ENCODE results near the gene SNX25. TPM values are rescaled to one million over a fixed set of nuclear protein-coding genes. Genes with fewer than 3 reads are reported as not detected.

SNX25 gene
- total RNA-seq, 4 donors from 2014 or later = 12.4 to 92.4 (median 17.8) TPM

DNA sequence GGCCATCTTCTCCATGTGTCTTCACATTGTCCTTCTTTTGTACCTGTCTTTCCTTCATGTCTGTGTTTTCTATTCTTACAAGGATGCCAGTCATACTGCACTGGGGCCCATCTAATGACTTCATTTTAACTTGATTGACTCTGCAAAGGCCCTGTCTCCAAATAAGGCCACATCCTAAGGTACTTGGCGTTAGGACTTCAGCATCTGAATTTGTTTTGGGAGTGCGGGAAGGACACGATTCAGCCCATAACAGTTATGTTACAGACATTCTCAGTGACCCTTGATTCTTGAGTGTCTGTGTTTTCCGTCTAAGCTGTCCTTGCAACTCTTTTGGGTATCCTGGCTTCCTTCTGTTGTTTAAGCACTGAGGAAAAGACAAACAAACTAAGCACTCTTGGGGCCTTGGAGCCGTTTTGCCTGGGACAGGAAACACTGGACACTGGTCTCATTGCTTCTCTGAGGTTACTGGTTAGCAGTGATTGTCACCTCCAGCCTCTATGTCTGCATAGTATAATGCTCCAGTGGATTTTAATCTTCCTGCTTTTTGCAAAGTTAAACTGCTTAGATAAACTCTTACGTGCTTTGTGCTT lies 80.7 kb downstream of the SNX25 start:
- no peak for DNase-seq
- Histone ChIP-seq H3K4me1 (no peaks in the 10 kb centered on the region), H3K9me3 (no peaks in the 10 kb centered on the region), H3K4me3 (no peak overlapping the region), H3K27ac (no peak overlapping the region), H3K36me3 (peaks cover 0 to 27% (median 0%) of the 10 kb centered on the region in 3 donors), H3K27me3 (no peaks in the 10 kb centered on the region)
- no peak for TF ChIP-seq POLR2A (IDR thresholded peaks at IDR 0.05)
- TF ChIP-seq, protein P1, sequence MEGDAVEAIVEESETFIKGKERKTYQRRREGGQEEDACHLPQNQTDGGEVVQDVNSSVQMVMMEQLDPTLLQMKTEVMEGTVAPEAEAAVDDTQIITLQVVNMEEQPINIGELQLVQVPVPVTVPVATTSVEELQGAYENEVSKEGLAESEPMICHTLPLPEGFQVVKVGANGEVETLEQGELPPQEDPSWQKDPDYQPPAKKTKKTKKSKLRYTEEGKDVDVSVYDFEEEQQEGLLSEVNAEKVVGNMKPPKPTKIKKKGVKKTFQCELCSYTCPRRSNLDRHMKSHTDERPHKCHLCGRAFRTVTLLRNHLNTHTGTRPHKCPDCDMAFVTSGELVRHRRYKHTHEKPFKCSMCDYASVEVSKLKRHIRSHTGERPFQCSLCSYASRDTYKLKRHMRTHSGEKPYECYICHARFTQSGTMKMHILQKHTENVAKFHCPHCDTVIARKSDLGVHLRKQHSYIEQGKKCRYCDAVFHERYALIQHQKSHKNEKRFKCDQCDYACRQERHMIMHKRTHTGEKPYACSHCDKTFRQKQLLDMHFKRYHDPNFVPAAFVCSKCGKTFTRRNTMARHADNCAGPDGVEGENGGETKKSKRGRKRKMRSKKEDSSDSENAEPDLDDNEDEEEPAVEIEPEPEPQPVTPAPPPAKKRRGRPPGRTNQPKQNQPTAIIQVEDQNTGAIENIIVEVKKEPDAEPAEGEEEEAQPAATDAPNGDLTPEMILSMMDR (IDR thresholded peaks at IDR 0.05) = no peak

GRCh38 chr4:185290656-185291055 lies 81.3 kb downstream of the SNX25 start:
- Histone ChIP-seq H3K27me3 (no peaks in the 10 kb centered on the region), H3K36me3 (peaks cover 0 to 27% (median 0%) of the 10 kb centered on the region in 3 donors), H3K27ac (no peak overlapping the region), H3K9me3 (no peaks in the 10 kb centered on the region), H3K4me1 (no peaks in the 10 kb centered on the region), H3K4me3 (no peak overlapping the region)
- DNase-seq = no peak
- TF ChIP-seq, protein P1 (IDR thresholded peaks at IDR 0.05) = no peak
- TF ChIP-seq POLR2A (IDR thresholded peaks at IDR 0.05) = no peak

- H3K4me1 ChIP-seq = no peaks in the 10 kb centered on the region
- no peaks in the 10 kb centered on the region for H3K27me3 ChIP-seq
- H3K4me3 ChIP-seq = no peak overlapping the region
- no peak for DNase-seq
- TF ChIP-seq, protein P1 (IDR thresholded peaks at IDR 0.05) = no peak
- no peak for TF ChIP-seq POLR2A (IDR thresholded peaks at IDR 0.05)
- peaks cover 0 to 27% (median 0%) of the 10 kb centered on the region in 3 donors for H3K36me3 ChIP-seq
- H3K9me3 ChIP-seq = no peaks in the 10 kb centered on the region
- no peak overlapping the region for H3K27ac ChIP-seq
These were observed 83.8 kb downstream of the SNX25 start for GRCh38 chr4:185293202-185293601.

DNA sequence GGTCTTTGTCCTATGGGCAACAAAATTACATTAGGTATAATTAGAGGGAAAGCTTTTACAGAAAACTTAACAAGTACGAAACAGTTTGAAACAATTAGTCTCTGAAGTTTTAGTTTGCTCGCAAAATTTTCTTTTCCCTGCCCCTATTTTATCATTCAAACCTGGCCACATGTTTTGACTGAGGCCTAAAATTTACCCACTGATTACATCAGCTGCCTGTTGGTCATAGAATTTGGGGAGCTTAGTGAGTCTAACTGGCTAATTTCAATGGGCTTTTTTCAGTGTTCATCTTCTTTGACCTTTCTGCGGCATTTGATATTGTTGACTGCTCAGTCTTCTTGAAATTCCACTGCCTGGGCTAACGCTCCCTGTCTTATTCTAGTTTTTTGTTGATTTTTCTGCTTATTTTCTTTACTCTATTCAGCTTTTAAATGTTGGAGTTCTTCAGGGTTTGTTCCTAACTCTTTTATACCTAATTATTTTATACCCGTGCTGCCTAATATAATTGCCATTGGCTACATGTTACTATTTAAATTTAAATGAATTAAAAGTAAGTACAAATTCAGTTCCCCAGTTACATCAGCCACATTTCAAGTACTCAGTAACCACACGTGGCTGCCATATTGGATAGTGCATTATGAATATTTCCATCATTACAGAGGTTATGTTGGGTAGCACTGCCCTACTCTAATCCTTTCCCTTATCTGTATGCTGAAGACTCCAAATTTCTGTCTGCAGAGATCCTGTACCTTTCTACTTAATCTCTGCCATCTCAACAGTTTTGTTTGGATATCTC lies 87.5 kb downstream of the SNX25 start:
- H3K27me3 ChIP-seq = no peaks in the 10 kb centered on the region
- H3K27ac ChIP-seq = no peak overlapping the region
- H3K36me3 ChIP-seq = peaks cover 0 to 17% (median 0%) of the 10 kb centered on the region in 3 donors
- H3K9me3 ChIP-seq = no peaks in the 10 kb centered on the region
- no peak for DNase-seq
- no peak overlapping the region for H3K4me3 ChIP-seq
- no peaks in the 10 kb centered on the region for H3K4me1 ChIP-seq
- TF ChIP-seq POLR2A (IDR thresholded peaks at IDR 0.05) = no peak

DNA sequence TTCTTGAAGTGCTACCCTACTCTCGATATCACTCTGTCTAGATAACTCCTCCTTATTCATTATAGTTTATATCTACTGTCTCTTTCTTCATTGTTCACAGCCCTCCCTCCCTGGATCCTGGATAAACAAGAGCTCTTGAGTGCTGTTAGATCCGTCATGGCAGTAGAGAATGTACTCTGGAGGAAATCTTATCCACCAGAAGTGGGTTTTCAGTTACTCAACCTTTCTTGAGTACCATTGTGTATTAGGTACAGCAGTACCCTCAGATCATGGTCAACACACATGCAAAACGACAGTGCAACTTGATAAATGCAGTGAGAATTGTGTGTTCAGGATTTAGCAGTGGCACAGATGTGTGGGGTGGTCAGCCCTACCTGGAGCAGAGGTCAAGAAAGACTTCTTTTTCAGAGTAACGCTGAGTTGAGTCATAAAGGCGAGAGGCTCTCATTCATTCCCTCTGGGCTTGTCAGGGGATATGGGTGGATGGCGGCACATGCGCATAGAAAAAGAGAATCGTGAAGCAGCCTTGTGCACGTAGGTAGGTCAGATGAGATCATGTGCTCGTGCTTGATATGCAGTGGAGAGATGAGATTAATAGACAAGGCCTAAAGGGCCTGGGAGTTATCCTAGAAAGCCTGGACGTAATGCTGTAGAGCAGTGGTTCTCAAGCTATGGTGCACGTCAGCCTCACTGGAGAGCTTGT lies 89.5 kb downstream of the SNX25 start:
- no peak overlapping the region for H3K27ac ChIP-seq
- H3K36me3 ChIP-seq = peaks cover 0 to 4% (median 0%) of the 10 kb centered on the region in 3 donors
- H3K27me3 ChIP-seq = no peaks in the 10 kb centered on the region
- peaks cover 0 to under 1% (median 0%) of the 10 kb centered on the region in 4 donors for H3K4me1 ChIP-seq
- H3K4me3 ChIP-seq = no peak overlapping the region
- no peaks in the 10 kb centered on the region for H3K9me3 ChIP-seq
- TF ChIP-seq, protein P1 (IDR thresholded peaks at IDR 0.05) = no peak
- TF ChIP-seq POLR2A (IDR thresholded peaks at IDR 0.05) = no peak
- no peak for DNase-seq

DNA sequence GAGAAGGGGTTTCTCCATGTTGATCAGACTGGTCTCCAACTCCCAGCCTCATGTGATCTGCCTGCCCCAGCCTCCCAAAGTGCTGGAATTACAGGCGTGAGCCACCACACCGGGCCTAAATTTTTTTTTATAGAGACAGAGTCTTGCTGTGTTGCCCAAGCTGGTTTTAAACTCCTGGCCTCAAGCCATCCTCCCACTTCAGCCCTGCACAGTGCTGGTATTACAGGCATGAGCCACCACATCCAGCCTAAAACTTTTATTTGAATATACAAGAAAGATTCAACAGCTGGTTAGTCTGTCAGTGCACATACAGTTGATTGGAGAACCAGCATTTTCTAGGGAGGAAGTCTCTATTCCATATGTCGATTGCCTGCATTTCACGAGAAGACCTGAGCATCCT lies 95.1 kb downstream of the SNX25 start:
- Histone ChIP-seq H3K27ac (no peak overlapping the region), H3K27me3 (no peaks in the 10 kb centered on the region), H3K4me3 (no peak overlapping the region), H3K4me1 (peaks cover 0 to 12% (median 0%) of the 10 kb centered on the region in 4 donors), H3K36me3 (no peaks in the 10 kb centered on the region), H3K9me3 (no peaks in the 10 kb centered on the region)
- DNase-seq = no peak
- TF ChIP-seq, protein P1 (IDR thresholded peaks at IDR 0.05) = no peak
- no peak for TF ChIP-seq POLR2A (IDR thresholded peaks at IDR 0.05)

Data from Peyer's patch (tissue), 4 donors.